K562 (cell line): ENCODE data around the gene NLRC3. TPM values are rescaled to one million over a fixed set of nuclear protein-coding genes. Genes with fewer than 3 reads are reported as not detected.
A peak's percentile ranks its signal among the peaks of the same experiment; 100 is the strongest.

Source experiments
- ATAC-seq: fragments of 200-7000 bp; cut with Tn5 transposase; 3 replicates; pipeline ENCODE4 v1.9.1; 2020; ENCODE audit warnings: moderate library complexity
- BruUV-seq: library from RNA; stranded (reverse); fragments of 400-500 nt; replicated peaks from 2 replicates; lab custom pipeline; 2021; lab: Mats Ljungman, UMichigan
- CTCF ChIA-PET: fragments of 300-600 bp; formaldehyde crosslinking; extraction: SDS; loops from one replicate; lab custom pipeline; 2021; ENCODE audit warnings: low intra/inter-chr PET ratio; lab: Yijun Ruan, JAX
- POLR2A ChIA-PET: fragments of 300-600, 350-650 bp; sonication (Branson Sonifier 250); formaldehyde crosslinking; extraction: SDS; loops from one replicate; lab custom pipeline; 2021; ENCODE audit warnings: antibody characterized with exemption, inconsistent platforms; lab: Yijun Ruan, JAX
- DNase-seq, 4 experiments: peaks; one replicate each; pipeline versions ENCODE4 v3.0.0 to v3.0.0-alpha.2; 2011 to 2018; ENCODE audit warnings: low spot score in 3 of 4, mixed read lengths in 3 of 4; ENCODE audit errors: extremely low read depth in 1 of 4
- FAIRE-seq: peaks from 2 replicates; lab custom pipeline; 2011; peaks lifted over from hg19 to GRCh38; lab: Jason Lieb, UNC
- H2AFZ ChIP-seq: 2 replicates; pipeline ENCODE4 v1.6.0; 2011; ENCODE audit warnings: low read depth, low read length, control low read depth, inconsistent platforms
- H3K27ac ChIP-seq: fragments of 200-600 bp; 3 replicates; pipeline ENCODE4 v1.8.0; 2011; ENCODE audit warnings: low read depth, mild to moderate bottlenecking, control low read depth, inconsistent platforms, low read length, moderate library complexity, mixed read lengths; ENCODE audit errors: extremely low read depth
- H3K27me3 ChIP-seq, 2 experiments: fragments of 300-600 bp in 1 of 2; 2 replicates in 1 of 2; 3 replicates in 1 of 2; pipeline versions ENCODE4 v1.6.0 to v1.8.0; 2011; ENCODE audit warnings: inconsistent platforms in 2 of 2, low read length in 2 of 2, mild to moderate bottlenecking in 1 of 2, mixed read lengths in 1 of 2, moderate library complexity in 1 of 2; ENCODE audit not compliant: control insufficient read depth in 2 of 2, insufficient read depth in 2 of 2
- H3K36me3 ChIP-seq: fragments of 300-600 bp; 3 replicates; pipeline ENCODE4 v1.8.0; 2011; ENCODE audit warnings: mild to moderate bottlenecking, low read length, inconsistent platforms; ENCODE audit not compliant: control insufficient read depth, insufficient read depth
- H3K4me1 ChIP-seq, 2 experiments: fragments of 200-600 bp in 1 of 2; replicated peaks in 1 of 2; 2 replicates in 1 of 2; 3 replicates in 1 of 2; pipeline versions ENCODE4 v1.5.1 to v1.8.0; 2011; ENCODE audit warnings: inconsistent platforms in 2 of 2, low read length in 2 of 2, mild to moderate bottlenecking in 1 of 2, mixed read lengths in 1 of 2, moderate library complexity in 1 of 2; ENCODE audit not compliant: control insufficient read depth in 2 of 2, insufficient read depth in 2 of 2
- H3K4me2 ChIP-seq: 2 replicates; pipeline ENCODE4 v1.6.1; 2011; ENCODE audit warnings: low read length, control low read depth, inconsistent platforms, mixed read lengths; ENCODE audit not compliant: insufficient read depth
- H3K4me3 ChIP-seq: fragments of 200-600 bp; sonication (generic), shearing (Covaris generic); 2 replicates; pipeline ENCODE4 v1.5.1; 2016; ENCODE audit warnings: control low read depth, inconsistent platforms
- H3K79me2 ChIP-seq: fragments of 200-600 bp; 3 replicates; pipeline ENCODE4 v1.8.0; 2011; ENCODE audit warnings: low read length, inconsistent platforms; ENCODE audit not compliant: control insufficient read depth, insufficient read depth
- H3K9ac ChIP-seq, 2 experiments: 2 replicates each; pipeline versions ENCODE4 v1.6.0 to v1.6.1; 2011; ENCODE audit warnings: low read depth in 2 of 2, low read length in 2 of 2, control low read depth in 1 of 2, inconsistent platforms in 1 of 2, mild to moderate bottlenecking in 1 of 2, mixed read lengths in 1 of 2; ENCODE audit not compliant: insufficient read depth in 1 of 2
- H3K9me1 ChIP-seq: one replicate; pipeline ENCODE4 v1.6.0; 2011; ENCODE audit warnings: inconsistent platforms, mild to moderate bottlenecking, low read length, moderate library complexity; ENCODE audit not compliant: control insufficient read depth, insufficient read depth
- H3K9me3 ChIP-seq: replicated peaks from 2 replicates; pipeline ENCODE4 v1.5.1; 2011; ENCODE audit warnings: low read depth, low read length, inconsistent platforms; ENCODE audit not compliant: control insufficient read depth, insufficient read depth
- H4K20me1 ChIP-seq: replicated peaks from 2 replicates; pipeline ENCODE4 v1.6.1; 2011; ENCODE audit warnings: low read length, inconsistent platforms, mixed read lengths; ENCODE audit not compliant: control insufficient read depth, insufficient read depth
- ATF7 ChIP-seq: fragments of 450-650 bp; IDR thresholded peaks from 2 replicates; pipeline ENCODE4 v1.7.1; 2014; ENCODE audit warnings: mild to moderate bottlenecking, moderate library complexity
- EP400 ChIP-seq: fragments of 450-650 bp; IDR thresholded peaks from 2 replicates; pipeline ENCODE4 v1.6.1; 2017; ENCODE audit warnings: antibody characterized with exemption, mild to moderate bottlenecking, moderate library complexity
- ETV5 ChIP-seq: sonication (generic); formaldehyde crosslinking; IDR thresholded peaks from 2 replicates; pipeline ENCODE4 v1.4.0; 2020; ENCODE audit warnings: low read depth, mild to moderate bottlenecking, missing genetic modification reagents
- HDAC1 ChIP-seq, 2 experiments: fragments of 450-650 bp; IDR thresholded peaks; 2 replicates each; pipeline ENCODE4 v1.6.1; 2016 to 2017; ENCODE audit warnings: inconsistent platforms in 1 of 2, mild to moderate bottlenecking in 1 of 2, moderate library complexity in 1 of 2
- SMAD4 ChIP-seq: fragments of 250-450 bp; sonication (Bioruptor Pico); conservative IDR thresholded peaks from 2 replicates; pipeline ENCODE4 v1.8.0; 2021; ENCODE audit warnings: inconsistent platforms, mild to moderate bottlenecking, moderate library complexity
- THAP12 ChIP-seq: fragments of 250-450 bp; sonication (Bioruptor Pico); IDR thresholded peaks from 2 replicates; pipeline ENCODE4 v1.9.0; 2021; ENCODE audit warnings: mild to moderate bottlenecking, inconsistent platforms
- WGBS: fragments of 100-300 bp; shearing (Covaris generic); methylation state at CpG from one replicate; pipeline ENCODE4 v1.1.6; 2016; ENCODE audit warnings: low coverage, mixed read lengths; ENCODE audit not compliant: insufficient coverage; ENCODE audit errors: missing lambda C conversion rate; 5-methylcytosine and 5-hydroxymethylcytosine counted together
- in situ Hi-C: fragments of 300-500 bp; cut with MboI; formaldehyde crosslinking; loops from 4 replicates; pipeline ENCODE4 v1.15.0; 2018; ENCODE audit warnings: inconsistent platforms, mixed read lengths
- intact Hi-C: fragments of 100-400 bp; cut with micrococcal nuclease; formaldehyde crosslinking; loops from 2 replicates; pipeline ENCODE4 v1.14.2; 2022
- polyA plus RNA-seq, 8 experiments: library from polyadenylated mRNA; depleted of rRNA in 4 of 8; stranded (reverse) in 5 of 8; unstranded in 3 of 8; fragments of >200 nt; fragmentation: Nextera tagmentation in 2 of 8; fragmentation: Illumina TruSeq in 1 of 8; extraction: Ambion mirVana in 2 of 8; extraction: Trizol in 1 of 8; gene quantifications; 2 replicates each; pipeline versions ENCODE4 v1.2.1 to v1.2.3, GENCODE V29; 2011 to 2014; ENCODE audit warnings: inconsistent platforms in 1 of 8, missing spikeins in 1 of 8
- total RNA-seq, 7 experiments: library from RNA; depleted of rRNA in 6 of 7; stranded (reverse); fragments of >200 nt in 6 of 7; fragmentation: Illumina TruSeq in 2 of 7; extraction: Trizol in 2 of 7; gene quantifications; 2 replicates each; pipeline versions ENCODE4 v1.2.1 to v1.2.3, GENCODE V29; 2011 to 2021; ENCODE audit warnings: low replicate concordance in 1 of 7
- TF ChIP-seq, protein P1 (sequence below): fragments of 200-800 bp; sonication (Bioruptor generic); IDR thresholded peaks from 2 replicates; pipeline ENCODE4 v1.6.1; 2017; ENCODE audit warnings: missing genetic modification characterization, missing compliant biosample characterization
- TF ChIP-seq, protein P2 (sequence below): sonication (generic); formaldehyde crosslinking; IDR thresholded peaks from 2 replicates; pipeline ENCODE4 v1.8.1; 2023; ENCODE audit warnings: mild to moderate bottlenecking, missing genetic modification reagents
- TF ChIP-seq, protein P3 (sequence below), 2 experiments: fragments of 450-650 bp in 1 of 2; sonication (generic) in 1 of 2; formaldehyde crosslinking in 1 of 2; IDR thresholded peaks in 1 of 2; conservative IDR thresholded peaks in 1 of 2; 2 replicates each; pipeline versions ENCODE4 v1.6.1 to v1.8.1; 2016 to 2023; ENCODE audit warnings: mild to moderate bottlenecking in 2 of 2, moderate library complexity in 2 of 2, inconsistent platforms in 1 of 2, missing genetic modification reagents in 1 of 2

The NLRC3 gene
- total and polyA plus RNA-seq, 9 of the 15 experiments (the other 6 are each of a cell fraction or from before 2014, with no cell fraction given) = 0.03 to 0.13 (median 0.03) TPM; not detected in 4

GRCh38 chr16:3589991-3590701, 12.9 kb upstream of the NLRC3 start:
- BruUV-seq = no TSS peak
- POLR2A ChIA-PET = no interaction called here
- CTCF ChIA-PET = no interaction called here
- Histone ChIP-seq H3K4me1 (peaks cover 10 to 28% of the 10 kb centered on the region in 2 experiments; a peak in 4 of 5 replicates), H2AFZ (peak overlapping the region; percentile 79), H3K4me2 (peak overlapping the region; percentile 24; the same call in 1 of the 2 replicates), H3K79me2 (no peaks in the 10 kb centered on the region), H3K9me1 (peaks cover 4% of the 10 kb centered on the region), H3K4me3 (no peak overlapping the region), H3K9ac (peak overlapping the region; percentile 28 to 85; a peak in 2 of 4 replicates), H3K36me3 (peaks cover 3% of the 10 kb centered on the region; the same call in 1 of the 3 replicates), H3K27ac (peak overlapping the region; percentile 52; the same call in 1 of the 3 replicates), H3K9me3 (no peaks in the 10 kb centered on the region), H4K20me1 (no peaks in the 10 kb centered on the region), H3K27me3 (no peaks in the 10 kb centered on the region)
- in situ Hi-C loops (no loop called here), intact Hi-C loops (no loop called here)
- 88% methylated on average over 24 of the region's 25 CpGs for WGBS
- FAIRE-seq (no peak), DNase-seq (no peak)
- TF ChIP-seq THAP12 (CRISPR knock-in tag) = no peak
- TF ChIP-seq, protein P1, sequence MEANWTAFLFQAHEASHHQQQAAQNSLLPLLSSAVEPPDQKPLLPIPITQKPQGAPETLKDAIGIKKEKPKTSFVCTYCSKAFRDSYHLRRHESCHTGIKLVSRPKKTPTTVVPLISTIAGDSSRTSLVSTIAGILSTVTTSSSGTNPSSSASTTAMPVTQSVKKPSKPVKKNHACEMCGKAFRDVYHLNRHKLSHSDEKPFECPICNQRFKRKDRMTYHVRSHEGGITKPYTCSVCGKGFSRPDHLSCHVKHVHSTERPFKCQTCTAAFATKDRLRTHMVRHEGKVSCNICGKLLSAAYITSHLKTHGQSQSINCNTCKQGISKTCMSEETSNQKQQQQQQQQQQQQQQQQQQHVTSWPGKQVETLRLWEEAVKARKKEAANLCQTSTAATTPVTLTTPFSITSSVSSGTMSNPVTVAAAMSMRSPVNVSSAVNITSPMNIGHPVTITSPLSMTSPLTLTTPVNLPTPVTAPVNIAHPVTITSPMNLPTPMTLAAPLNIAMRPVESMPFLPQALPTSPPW (CRISPR knock-in tag) = no peak
- peak; percentile 37; the same call in 1 of the 2 replicates for TF ChIP-seq ATF7
- TF ChIP-seq, protein P2, sequence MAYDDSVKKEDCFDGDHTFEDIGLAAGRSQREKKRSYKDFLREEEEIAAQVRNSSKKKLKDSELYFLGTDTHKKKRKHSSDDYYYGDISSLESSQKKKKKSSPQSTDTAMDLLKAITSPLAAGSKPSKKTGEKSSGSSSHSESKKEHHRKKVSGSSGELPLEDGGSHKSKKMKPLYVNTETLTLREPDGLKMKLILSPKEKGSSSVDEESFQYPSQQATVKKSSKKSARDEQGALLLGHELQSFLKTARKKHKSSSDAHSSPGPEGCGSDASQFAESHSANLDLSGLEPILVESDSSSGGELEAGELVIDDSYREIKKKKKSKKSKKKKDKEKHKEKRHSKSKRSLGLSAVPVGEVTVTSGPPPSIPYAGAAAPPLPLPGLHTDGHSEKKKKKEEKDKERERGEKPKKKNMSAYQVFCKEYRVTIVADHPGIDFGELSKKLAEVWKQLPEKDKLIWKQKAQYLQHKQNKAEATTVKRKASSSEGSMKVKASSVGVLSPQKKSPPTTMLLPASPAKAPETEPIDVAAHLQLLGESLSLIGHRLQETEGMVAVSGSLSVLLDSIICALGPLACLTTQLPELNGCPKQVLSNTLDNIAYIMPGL (CRISPR knock-in tag) = no peak
- no peak for TF ChIP-seq SMAD4 (CRISPR knock-in tag)
- TF ChIP-seq HDAC1 (IDR thresholded peaks at IDR 0.05) = no peak
- TF ChIP-seq, protein P3, sequence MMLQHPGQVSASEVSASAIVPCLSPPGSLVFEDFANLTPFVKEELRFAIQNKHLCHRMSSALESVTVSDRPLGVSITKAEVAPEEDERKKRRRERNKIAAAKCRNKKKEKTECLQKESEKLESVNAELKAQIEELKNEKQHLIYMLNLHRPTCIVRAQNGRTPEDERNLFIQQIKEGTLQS (IDR thresholded peaks at IDR 0.05) = peak; percentile 48
- TF ChIP-seq, protein P3 (CRISPR knock-in tag; conservative IDR thresholded peaks at IDR 0.05) = no peak
- TF ChIP-seq ETV5 (CRISPR knock-in tag) = no peak
- no peak for TF ChIP-seq EP400
- TF ChIP-seq, all 486 proteins: peak for 2
- ATAC-seq = no peak
